ENCODE data around the gene MBNL3.

The MBNL3 gene

DNA sequence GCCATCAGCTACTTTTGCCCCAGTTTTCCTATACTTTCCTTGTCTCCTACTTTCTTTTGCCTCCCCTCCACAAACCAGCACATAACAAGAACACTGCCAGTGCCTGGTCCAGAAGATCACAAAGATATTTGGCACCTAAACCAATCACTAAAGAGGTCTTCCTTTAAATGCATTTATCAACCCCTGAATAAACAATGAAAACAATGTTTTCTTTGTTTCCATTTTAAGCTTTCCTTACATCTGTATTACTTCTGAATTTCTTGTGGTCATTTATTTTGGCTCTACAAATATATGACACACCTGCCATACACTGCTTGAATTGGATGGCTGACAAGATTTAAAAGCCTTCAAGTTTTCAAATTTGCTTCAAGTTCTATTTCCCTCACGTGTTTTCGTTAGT is 43.9 kb downstream of the MBNL3 start:
- Histone ChIP-seq H3K27ac (ENCODE audit: low read length) (no peak overlapping the region), H3K9me3 (ENCODE audit: insufficient read depth, low read length) (no peaks in the 10 kb centered on the region), H4K20me1 (ENCODE audit: insufficient read depth, low read length) (no peaks in the 10 kb centered on the region), H3K9ac (ENCODE audit: low read length) (no peak overlapping the region), H2AFZ (ENCODE audit: low read depth, low read length) (no peak overlapping the region), H3K27me3 (ENCODE audit: low read depth, low read length) (no peaks in the 10 kb centered on the region), H3K4me3 (ENCODE audit: low read length) (no peak overlapping the region), H3K4me1 (ENCODE audit: low read length) (no peaks in the 10 kb centered on the region), H3K79me2 (ENCODE audit: low read length) (no peaks in the 10 kb centered on the region), H3K4me2 (ENCODE audit: low read length) (no peak overlapping the region), H3K36me3 (replicated peaks; ENCODE audit: low read depth, low read length) (no peaks in the 10 kb centered on the region)
- TF ChIP-seq CTCF (IDR thresholded peaks at IDR 0.05; ENCODE audit: low read depth, low read length) (no peak), EZH2phosphoT487 (IDR thresholded peaks at IDR 0.05; ENCODE audit: low read depth) (no peak)

GRCh38 chrX:132443196-132444135 is 45.4 kb downstream of the MBNL3 start:
- Histone ChIP-seq H3K36me3 (replicated peaks; ENCODE audit: low read depth, low read length) (no peaks in the 10 kb centered on the region), H3K9ac (ENCODE audit: low read length) (no peak overlapping the region), H3K27me3 (ENCODE audit: low read depth, low read length) (no peaks in the 10 kb centered on the region), H3K4me3 (ENCODE audit: low read length) (no peak overlapping the region), H3K4me1 (ENCODE audit: low read length) (no peaks in the 10 kb centered on the region), H3K9me3 (ENCODE audit: insufficient read depth, low read length) (no peaks in the 10 kb centered on the region), H3K4me2 (ENCODE audit: low read length) (no peak overlapping the region), H4K20me1 (ENCODE audit: insufficient read depth, low read length) (no peaks in the 10 kb centered on the region), H3K27ac (ENCODE audit: low read length) (no peak overlapping the region), H2AFZ (ENCODE audit: low read depth, low read length) (no peak overlapping the region), H3K79me2 (ENCODE audit: low read length) (no peaks in the 10 kb centered on the region)
- TF ChIP-seq CTCF (IDR thresholded peaks at IDR 0.05; ENCODE audit: low read depth, low read length) (no peak), EZH2phosphoT487 (IDR thresholded peaks at IDR 0.05; ENCODE audit: low read depth) (no peak)

DNA sequence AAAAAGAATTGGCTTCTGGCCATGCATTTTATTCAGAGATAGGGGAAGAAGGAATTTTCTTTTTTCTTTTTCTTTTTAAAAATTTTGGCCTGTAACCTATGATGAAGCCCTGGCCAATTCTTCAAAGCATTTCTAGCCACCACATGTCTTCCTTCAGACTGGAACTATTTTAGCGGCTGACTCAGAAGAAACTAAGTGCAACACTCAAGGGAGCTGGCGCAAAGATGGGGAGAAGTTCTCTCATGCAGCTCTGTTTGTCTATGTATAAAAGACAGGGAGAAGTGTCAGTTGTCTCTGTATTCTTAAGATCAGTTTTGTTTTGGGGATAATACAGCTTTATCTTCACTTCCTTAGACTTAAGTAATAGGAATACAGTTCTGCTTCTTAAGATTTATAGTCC is 46.1 kb downstream of the MBNL3 start:
- Histone ChIP-seq H3K79me2 (ENCODE audit: low read length) (no peaks in the 10 kb centered on the region), H3K4me3 (ENCODE audit: low read length) (no peak overlapping the region), H3K27ac (ENCODE audit: low read length) (no peak overlapping the region), H3K27me3 (ENCODE audit: low read depth, low read length) (no peaks in the 10 kb centered on the region), H2AFZ (ENCODE audit: low read depth, low read length) (no peak overlapping the region), H3K9me3 (ENCODE audit: insufficient read depth, low read length) (no peaks in the 10 kb centered on the region), H3K9ac (ENCODE audit: low read length) (no peak overlapping the region), H3K36me3 (replicated peaks; ENCODE audit: low read depth, low read length) (no peaks in the 10 kb centered on the region), H3K4me1 (ENCODE audit: low read length) (no peaks in the 10 kb centered on the region), H4K20me1 (ENCODE audit: insufficient read depth, low read length) (no peaks in the 10 kb centered on the region), H3K4me2 (ENCODE audit: low read length) (no peak overlapping the region)
- TF ChIP-seq EZH2phosphoT487 (IDR thresholded peaks at IDR 0.05; ENCODE audit: low read depth) (no peak), CTCF (IDR thresholded peaks at IDR 0.05; ENCODE audit: low read depth, low read length) (no peak)

DNA sequence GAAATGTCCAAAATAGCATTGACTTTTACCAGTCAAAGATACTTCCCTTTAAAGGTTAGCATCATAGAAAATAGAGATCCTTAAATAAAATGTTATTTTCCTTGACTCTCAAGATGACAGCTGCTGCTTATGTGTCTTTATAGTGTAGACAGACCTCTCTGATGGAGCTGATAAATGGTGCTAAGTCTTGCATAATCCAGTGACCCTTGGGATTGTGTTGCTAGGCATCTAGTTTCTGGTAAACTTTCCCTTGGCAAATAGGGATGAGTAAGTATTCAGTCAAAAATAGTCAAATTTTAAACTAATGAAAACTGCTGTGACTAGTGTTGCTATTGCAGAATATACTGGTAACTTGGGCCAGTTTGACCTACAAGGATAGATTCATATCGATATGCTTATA is 53.6 kb downstream of the MBNL3 start:
- no peak overlapping the region for H3K27ac ChIP-seq (ENCODE audit: low read length)
- H3K4me3 ChIP-seq (ENCODE audit: low read length): no peak overlapping the region
- no peaks in the 10 kb centered on the region for H3K79me2 ChIP-seq (ENCODE audit: low read length)
- H3K4me2 ChIP-seq (ENCODE audit: low read length): no peak overlapping the region
- H3K27me3 ChIP-seq (ENCODE audit: low read depth, low read length): no peaks in the 10 kb centered on the region
- no peak overlapping the region for H2AFZ ChIP-seq (ENCODE audit: low read depth, low read length)
- no peaks in the 10 kb centered on the region for H4K20me1 ChIP-seq (ENCODE audit: insufficient read depth, low read length)
- H3K9ac ChIP-seq (ENCODE audit: low read length): no peak overlapping the region
- no peaks in the 10 kb centered on the region for H3K36me3 ChIP-seq (replicated peaks; ENCODE audit: low read depth, low read length)
- no peaks in the 10 kb centered on the region for H3K4me1 ChIP-seq (ENCODE audit: low read length)
- TF ChIP-seq EZH2phosphoT487 (IDR thresholded peaks at IDR 0.05; ENCODE audit: low read depth) (no peak), CTCF (IDR thresholded peaks at IDR 0.05; ENCODE audit: low read depth, low read length) (no peak)
- no peaks in the 10 kb centered on the region for H3K9me3 ChIP-seq (ENCODE audit: insufficient read depth, low read length)

Measured in OCI-LY3 (cell line).